ENCODE data around the gene LARP4B. TPM values are rescaled to one million over a fixed set of nuclear protein-coding genes. Genes with fewer than 3 reads are reported as not detected.

LARP4B gene
- total RNA-seq, 1 experiment from 2014 or later, result 122 TPM

GRCh38 chr10:870564-871166 lies 60.8 kb downstream of the LARP4B start:
- Histone ChIP-seq H3K4me2 (ENCODE audit: low read length) (no peak overlapping the region), H3K9me2 (ENCODE audit: insufficient read depth) (no peaks in the 10 kb centered on the region), H3K9me3 (ENCODE audit: control insufficient read depth in 1 of 2, insufficient read depth in 1 of 2, low read depth in 1 of 2, low read length in 2 of 2) (no peaks in the 10 kb centered on the region), H4K20me1 (ENCODE audit: insufficient read depth) (peaks cover 10% of the 10 kb centered on the region; the same call in 1 of the 2 replicates), H3K27ac (ENCODE audit: low read depth, low read length) (no peak overlapping the region), H3K27me3 (ENCODE audit: insufficient read depth, low read length) (no peaks in the 10 kb centered on the region), H3K4me1 (ENCODE audit: control insufficient read depth in 1 of 2, insufficient read depth in 2 of 2, low read length in 2 of 2) (no peaks in the 10 kb centered on the region), H3K9ac (ENCODE audit: low read length) (no peak overlapping the region), H3K4me3 (replicated peaks in 1 of 2; ENCODE audit: low read depth in 1 of 2, low read length in 2 of 2) (no peak overlapping the region), H3K36me3 (ENCODE audit: control insufficient read depth in 1 of 2, insufficient read depth in 2 of 2, low read length in 2 of 2) (peaks cover 12 to 16% of the 10 kb centered on the region in 2 experiments; a peak in 3 of 4 replicates), H2AFZ (ENCODE audit: low read depth, low read length, poor library complexity, severe bottlenecking) (no peak overlapping the region), H3K79me2 (ENCODE audit: insufficient read depth, low read length) (peaks cover 95% of the 10 kb centered on the region)
- DNase-seq (ENCODE audit: low read depth, low spot score) (no peak), ATAC-seq (no peak)
- intact Hi-C loops (cut with micrococcal nuclease), result no loop called here
- ChIA-PET RAD21 (ENCODE audit: low non-redundant PET in 1 of 2, low total read pairs in 2 of 2, uncharacterized antibody in 2 of 2, unreplicated experiment in 2 of 2) (no interaction called here), POLR2A (no interaction called here), CTCF (no interaction called here)
- TF ChIP-seq SRF (IDR thresholded peaks at IDR 0.05; ENCODE audit: low read depth) (no peak), SP1 (IDR thresholded peaks at IDR 0.05; ENCODE audit: low read depth) (no peak), ZNF274 (IDR thresholded peaks at IDR 0.05; ENCODE audit: low read depth, low read length) (no peak), ATF3 (IDR thresholded peaks at IDR 0.05) (no peak), RAD21 (IDR thresholded peaks at IDR 0.05; ENCODE audit: low read depth) (no peak), POLR2A (IDR thresholded peaks at IDR 0.05; ENCODE audit: borderline replicate concordance, extremely low read depth, insufficient read depth, insufficient read length) (no peak), MAX (IDR thresholded peaks at IDR 0.05) (no peak), EZH2 (IDR thresholded peaks at IDR 0.05) (no peak), ELF1 (IDR thresholded peaks at IDR 0.05; ENCODE audit: borderline replicate concordance, low read depth) (no peak), YY1 (IDR thresholded peaks at IDR 0.05; ENCODE audit: extremely low read depth, insufficient replicate concordance, low read depth, low read length) (no peak), CBX3 (IDR thresholded peaks at IDR 0.05; ENCODE audit: low read depth) (no peak), FOSL1 (IDR thresholded peaks at IDR 0.05; ENCODE audit: low read depth) (no peak), SIN3A (IDR thresholded peaks at IDR 0.05; ENCODE audit: low read depth) (no peak)
- no TSS peak for BruUV-seq (replicated peaks)

Measured in HCT116 (cell line).